GM12878 (cell line): ENCODE results near the gene PAIP1.

Experiments used
- CBX5 ChIP-seq: sonication (generic); IDR thresholded peaks from 2 replicates; pipeline ENCODE4 v1.6.1; 2016; ENCODE audit warnings: low read depth, moderate library complexity, mild to moderate bottlenecking, inconsistent platforms
- CREB1 ChIP-seq: IDR thresholded peaks from 2 replicates; pipeline ENCODE4 v1.6.1; 2012; ENCODE audit warnings: low read depth, mild to moderate bottlenecking, inconsistent platforms
- EP300 ChIP-seq, 2 experiments: fragments of 150-350 bp in 1 of 2; IDR thresholded peaks; 2 replicates each; pipeline ENCODE4 v1.6.1; 2011 to 2012; ENCODE audit warnings: low read depth in 2 of 2, low read length in 2 of 2, borderline replicate concordance in 1 of 2, improper control_type of control experiment in 1 of 2, inconsistent platforms in 1 of 2; ENCODE audit not compliant: control insufficient read depth in 1 of 2
- ESRRA ChIP-seq: IDR thresholded peaks from 2 replicates; pipeline ENCODE4 v1.6.1; 2012; ENCODE audit warnings: mild to moderate bottlenecking, low read length, improper control_type of control experiment
- FOXM1 ChIP-seq: IDR thresholded peaks from 2 replicates; pipeline ENCODE4 v1.6.1; 2012; ENCODE audit warnings: low read depth, mild to moderate bottlenecking, inconsistent platforms, low read length, moderate library complexity
- NFYB ChIP-seq: IDR thresholded peaks from 2 replicates; pipeline ENCODE4 v1.6.1; 2011; ENCODE audit warnings: low read depth, mild to moderate bottlenecking, low read length, improper control_type of control experiment, moderate library complexity; ENCODE audit not compliant: insufficient read depth
- POLR2A ChIP-seq: IDR thresholded peaks from 2 replicates; pipeline ENCODE4 v1.6.1; 2011; ENCODE audit warnings: low read depth, mild to moderate bottlenecking, low read length
- POLR2AphosphoS5 ChIP-seq: IDR thresholded peaks from 2 replicates; pipeline ENCODE4 v1.6.1; 2011; ENCODE audit warnings: mild to moderate bottlenecking, low read length, inconsistent platforms
- RAD21 ChIP-seq: IDR thresholded peaks from 2 replicates; pipeline ENCODE4 v1.6.1; 2011; ENCODE audit warnings: mild to moderate bottlenecking, low read depth, low read length, moderate library complexity; ENCODE audit not compliant: insufficient read depth
- SIN3A ChIP-seq: IDR thresholded peaks from 2 replicates; pipeline ENCODE4 v1.6.1; 2012; ENCODE audit warnings: low read depth, low read length, improper control_type of control experiment
- STAT1 ChIP-seq: fragments of 450-650 bp; conservative IDR thresholded peaks from 2 replicates; pipeline ENCODE4 v1.6.1; 2014; ENCODE audit warnings: antibody characterized with exemption, mild to moderate bottlenecking
- TAF1 ChIP-seq: IDR thresholded peaks from 2 replicates; pipeline ENCODE4 v1.6.1; 2011; ENCODE audit warnings: mild to moderate bottlenecking, low read depth, low read length, borderline replicate concordance
- TF ChIP-seq, protein P1 (sequence below), 3 experiments: IDR thresholded peaks in 2 of 3; conservative IDR thresholded peaks in 1 of 3; 2 replicates each; pipeline ENCODE4 v1.5.1; 2011; ENCODE audit warnings: low read depth in 3 of 3, low read length in 3 of 3, mild to moderate bottlenecking in 3 of 3, control low read depth in 2 of 3, moderate library complexity in 2 of 3, inconsistent platforms in 1 of 3, mixed read lengths in 1 of 3; ENCODE audit not compliant: control insufficient read depth in 2 of 3, insufficient read depth in 1 of 3; ENCODE audit errors: extremely low read depth in 1 of 3
- TF ChIP-seq, protein P2 (sequence below): IDR thresholded peaks from 2 replicates; pipeline ENCODE4 v1.6.1; 2011; ENCODE audit warnings: low read depth, mild to moderate bottlenecking, low read length, moderate library complexity, borderline replicate concordance; ENCODE audit errors: extremely low read depth

DNA sequence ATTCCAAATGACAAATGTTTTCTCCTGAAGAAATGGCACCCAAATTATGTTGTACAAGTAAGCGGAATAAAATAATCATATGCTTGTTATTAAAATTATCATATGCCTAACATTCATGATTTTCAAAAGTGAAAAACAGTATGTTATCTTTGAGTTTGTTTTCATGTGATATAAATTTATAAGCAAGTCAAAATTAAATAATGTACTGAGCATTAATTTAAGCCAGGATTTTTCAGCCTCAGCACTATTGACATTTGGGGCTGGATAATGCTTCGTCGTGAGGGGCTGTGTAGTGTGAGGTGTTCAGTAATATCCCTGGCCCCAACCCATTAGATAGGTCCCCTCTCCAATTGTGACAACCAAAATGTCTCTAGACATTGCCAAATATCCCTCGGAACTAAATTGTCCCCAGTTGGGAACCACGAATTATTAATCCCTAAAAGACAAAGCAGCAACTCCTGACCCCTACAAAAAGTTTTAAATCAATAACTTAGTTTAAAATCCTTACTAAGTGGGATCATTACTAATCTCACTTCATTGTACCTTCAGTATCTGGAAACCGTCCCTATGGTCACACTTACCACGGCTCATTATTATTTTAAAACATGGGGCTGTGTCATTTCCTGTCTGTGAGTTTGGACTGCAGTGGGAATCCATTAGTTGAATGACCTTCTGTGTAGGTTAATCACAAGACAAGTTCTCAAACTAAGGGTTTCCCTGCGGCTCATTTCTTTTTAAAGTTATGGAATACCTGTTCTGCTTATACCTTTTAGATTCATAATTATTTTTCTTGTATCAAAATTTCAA, 44.8 kb upstream of the PAIP1 start:
- no peak for TF ChIP-seq NFYB
- TF ChIP-seq, protein P1, sequence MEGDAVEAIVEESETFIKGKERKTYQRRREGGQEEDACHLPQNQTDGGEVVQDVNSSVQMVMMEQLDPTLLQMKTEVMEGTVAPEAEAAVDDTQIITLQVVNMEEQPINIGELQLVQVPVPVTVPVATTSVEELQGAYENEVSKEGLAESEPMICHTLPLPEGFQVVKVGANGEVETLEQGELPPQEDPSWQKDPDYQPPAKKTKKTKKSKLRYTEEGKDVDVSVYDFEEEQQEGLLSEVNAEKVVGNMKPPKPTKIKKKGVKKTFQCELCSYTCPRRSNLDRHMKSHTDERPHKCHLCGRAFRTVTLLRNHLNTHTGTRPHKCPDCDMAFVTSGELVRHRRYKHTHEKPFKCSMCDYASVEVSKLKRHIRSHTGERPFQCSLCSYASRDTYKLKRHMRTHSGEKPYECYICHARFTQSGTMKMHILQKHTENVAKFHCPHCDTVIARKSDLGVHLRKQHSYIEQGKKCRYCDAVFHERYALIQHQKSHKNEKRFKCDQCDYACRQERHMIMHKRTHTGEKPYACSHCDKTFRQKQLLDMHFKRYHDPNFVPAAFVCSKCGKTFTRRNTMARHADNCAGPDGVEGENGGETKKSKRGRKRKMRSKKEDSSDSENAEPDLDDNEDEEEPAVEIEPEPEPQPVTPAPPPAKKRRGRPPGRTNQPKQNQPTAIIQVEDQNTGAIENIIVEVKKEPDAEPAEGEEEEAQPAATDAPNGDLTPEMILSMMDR (IDR thresholded peaks at IDR 0.05 in 2 of 3, conservative IDR thresholded peaks at IDR 0.05 in 1 of 3; ENCODE audit: control insufficient read depth in 2 of 3, extremely low read depth in 1 of 3, insufficient read depth in 1 of 3, low read depth in 3 of 3, low read length in 3 of 3) = no peak
- 0 out of 2 replicates have a peak, but pooled peaks have one; percentile 22 for TF ChIP-seq CREB1
- TF ChIP-seq POLR2A = no peak
- TF ChIP-seq TAF1 = peak; percentile 32; the same call in 1 of the 2 replicates
- TF ChIP-seq CBX5 = no peak
- no peak for TF ChIP-seq POLR2AphosphoS5
- no peak for TF ChIP-seq RAD21
- no peak for TF ChIP-seq SIN3A
- TF ChIP-seq FOXM1 = no peak
- peak; percentile 75; the same call in 1 of the 2 replicates for TF ChIP-seq ESRRA
- no peak for TF ChIP-seq EP300 (IDR thresholded peaks at IDR 0.05; ENCODE audit: borderline replicate concordance in 1 of 2, control insufficient read depth in 1 of 2, low read depth in 2 of 2, low read length in 2 of 2)
- TF ChIP-seq STAT1 = no peak
- TF ChIP-seq, protein P2, sequence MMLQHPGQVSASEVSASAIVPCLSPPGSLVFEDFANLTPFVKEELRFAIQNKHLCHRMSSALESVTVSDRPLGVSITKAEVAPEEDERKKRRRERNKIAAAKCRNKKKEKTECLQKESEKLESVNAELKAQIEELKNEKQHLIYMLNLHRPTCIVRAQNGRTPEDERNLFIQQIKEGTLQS = no peak
